Mammary epithelial cell (primary cell): ENCODE results near the gene PLSCR4.

Experiments used
- EZH2 ChIP-seq: IDR thresholded peaks from 2 replicates; pipeline ENCODE4 v1.6.1; 2012; ENCODE audit warnings: low read length, inconsistent platforms, borderline replicate concordance
- TF ChIP-seq, protein P1 (sequence below), 2 donors: IDR thresholded peaks in 1 of 2; conservative IDR thresholded peaks in 1 of 2; 2 replicates each; pipeline ENCODE4 v1.5.1; 2011 to 2012; ENCODE audit warnings: inconsistent platforms in 2 of 2, low read length in 2 of 2, mild to moderate bottlenecking in 2 of 2, control low read depth in 1 of 2, low read depth in 1 of 2; ENCODE audit not compliant: insufficient read depth in 1 of 2; ENCODE audit errors: extremely low read depth in 1 of 2

DNA sequence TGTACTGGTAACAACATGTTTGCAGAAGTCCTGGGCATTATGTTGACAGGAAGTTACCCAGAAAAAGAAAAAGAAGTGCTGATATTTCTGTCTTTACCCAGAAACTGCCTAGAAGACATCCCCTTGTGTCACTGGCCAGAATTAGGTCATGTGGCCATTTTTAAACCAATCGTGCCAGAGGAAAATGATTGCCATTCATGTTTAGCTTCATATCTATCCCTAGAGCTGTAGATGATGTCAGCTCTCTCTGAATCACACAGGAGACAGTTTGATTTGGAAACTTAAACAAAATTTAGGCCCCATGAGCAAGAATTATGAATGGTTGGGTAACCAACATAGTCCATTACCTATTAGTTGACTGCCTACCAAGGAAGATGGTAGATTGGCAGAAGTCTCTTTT lies 81.0 kb downstream of the PLSCR4 start:
- TF ChIP-seq, protein P1, sequence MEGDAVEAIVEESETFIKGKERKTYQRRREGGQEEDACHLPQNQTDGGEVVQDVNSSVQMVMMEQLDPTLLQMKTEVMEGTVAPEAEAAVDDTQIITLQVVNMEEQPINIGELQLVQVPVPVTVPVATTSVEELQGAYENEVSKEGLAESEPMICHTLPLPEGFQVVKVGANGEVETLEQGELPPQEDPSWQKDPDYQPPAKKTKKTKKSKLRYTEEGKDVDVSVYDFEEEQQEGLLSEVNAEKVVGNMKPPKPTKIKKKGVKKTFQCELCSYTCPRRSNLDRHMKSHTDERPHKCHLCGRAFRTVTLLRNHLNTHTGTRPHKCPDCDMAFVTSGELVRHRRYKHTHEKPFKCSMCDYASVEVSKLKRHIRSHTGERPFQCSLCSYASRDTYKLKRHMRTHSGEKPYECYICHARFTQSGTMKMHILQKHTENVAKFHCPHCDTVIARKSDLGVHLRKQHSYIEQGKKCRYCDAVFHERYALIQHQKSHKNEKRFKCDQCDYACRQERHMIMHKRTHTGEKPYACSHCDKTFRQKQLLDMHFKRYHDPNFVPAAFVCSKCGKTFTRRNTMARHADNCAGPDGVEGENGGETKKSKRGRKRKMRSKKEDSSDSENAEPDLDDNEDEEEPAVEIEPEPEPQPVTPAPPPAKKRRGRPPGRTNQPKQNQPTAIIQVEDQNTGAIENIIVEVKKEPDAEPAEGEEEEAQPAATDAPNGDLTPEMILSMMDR (conservative IDR thresholded peaks at IDR 0.05 in 1 of 2, IDR thresholded peaks at IDR 0.05 in 1 of 2; ENCODE audit: extremely low read depth in 1 of 2, insufficient read depth in 1 of 2, low read depth in 1 of 2, low read length in 2 of 2): no peak
- no peak for TF ChIP-seq EZH2
